GM12878 (cell line): ENCODE data around the gene MAK.

Experiments
- BHLHE40 ChIP-seq, 2 experiments: fragments of 450-650 bp in 1 of 2; IDR thresholded peaks; 2 replicates each; pipeline ENCODE4 v1.6.1; 2011 to 2017; ENCODE audit warnings: low read depth in 2 of 2, borderline replicate concordance in 1 of 2, improper control_type of control experiment in 1 of 2, low read length in 1 of 2, mild to moderate bottlenecking in 1 of 2
- FOXM1 ChIP-seq: IDR thresholded peaks from 2 replicates; pipeline ENCODE4 v1.6.1; 2012; ENCODE audit warnings: low read depth, mild to moderate bottlenecking, inconsistent platforms, low read length, moderate library complexity
- MXI1 ChIP-seq: fragments of 150-350 bp; IDR thresholded peaks from 2 replicates; pipeline ENCODE4 v1.6.1; 2011; ENCODE audit warnings: low read depth, mild to moderate bottlenecking, inconsistent platforms, low read length, improper control_type of control experiment
- NFYA ChIP-seq: IDR thresholded peaks from 2 replicates; pipeline ENCODE4 v1.6.1; 2011; ENCODE audit warnings: low read depth, mild to moderate bottlenecking, low read length, improper control_type of control experiment, borderline replicate concordance
- POLR2A ChIP-seq: IDR thresholded peaks from 2 replicates; pipeline ENCODE4 v1.6.1; 2011; ENCODE audit warnings: low read depth, mild to moderate bottlenecking, low read length
- POU2F2 ChIP-seq: IDR thresholded peaks from 3 replicates; pipeline ENCODE4 v1.6.1; 2011; ENCODE audit warnings: low read depth, mild to moderate bottlenecking, low read length, borderline replicate concordance
- SUZ12 ChIP-seq: fragments of 200-600 bp; sonication (generic); IDR thresholded peaks from one replicate; pipeline ENCODE4 v1.6.1; 2018; ENCODE audit warnings: antibody characterized with exemption, mild to moderate bottlenecking; ENCODE audit not compliant: unreplicated experiment
- TF ChIP-seq, protein P1 (sequence below), 3 experiments: IDR thresholded peaks in 2 of 3; conservative IDR thresholded peaks in 1 of 3; 2 replicates each; pipeline ENCODE4 v1.5.1; 2011; ENCODE audit warnings: low read depth in 3 of 3, low read length in 3 of 3, mild to moderate bottlenecking in 3 of 3, control low read depth in 2 of 3, moderate library complexity in 2 of 3, inconsistent platforms in 1 of 3, mixed read lengths in 1 of 3; ENCODE audit not compliant: control insufficient read depth in 2 of 3, insufficient read depth in 1 of 3; ENCODE audit errors: extremely low read depth in 1 of 3
- TF ChIP-seq, protein P2 (sequence below): IDR thresholded peaks from 2 replicates; pipeline ENCODE4 v1.6.1; 2011; ENCODE audit warnings: borderline replicate concordance, low read depth, mild to moderate bottlenecking, moderate library complexity, mixed read lengths, low read length; ENCODE audit not compliant: insufficient read depth; ENCODE audit errors: extremely low read length
- TF ChIP-seq, protein P3 (sequence below): fragments of 450-650 bp; formaldehyde crosslinking; IDR thresholded peaks from 2 replicates; pipeline ENCODE4 v1.4.0; 2020; ENCODE audit warnings: mild to moderate bottlenecking, moderate library complexity
- TF ChIP-seq, protein P4 (sequence below): IDR thresholded peaks from 2 replicates; pipeline ENCODE4 v1.6.1; 2012; ENCODE audit warnings: low read depth, low read length, improper control_type of control experiment

DNA sequence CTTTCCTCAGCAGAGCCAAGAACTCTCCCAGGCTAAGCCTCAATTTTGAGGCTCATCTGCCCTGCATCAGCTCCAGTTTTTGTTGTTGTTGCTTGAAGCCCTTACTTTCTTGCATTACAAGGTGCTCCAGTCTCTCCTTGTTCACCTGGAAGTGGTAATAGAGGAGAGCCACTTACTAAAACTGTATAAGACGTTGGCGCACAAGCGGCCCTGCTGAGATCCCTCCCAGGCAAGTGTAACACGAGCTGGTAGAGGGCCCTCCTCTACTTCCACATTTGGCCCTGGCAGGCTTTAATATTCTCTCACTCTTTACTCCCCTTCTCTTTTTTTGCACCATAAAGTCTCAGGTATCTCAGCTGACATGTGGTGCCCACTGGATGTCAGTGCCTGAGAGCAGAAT lies 24.0 kb upstream of the MAK start:
- TF ChIP-seq POLR2A (no peak), FOXM1 (no peak), MXI1 (no peak), POU2F2 (no peak), SUZ12 (no peak), BHLHE40 (IDR thresholded peaks at IDR 0.05; ENCODE audit: borderline replicate concordance in 1 of 2, low read depth in 2 of 2, low read length in 1 of 2) (no peak), NFYA (no peak)
- TF ChIP-seq, protein P1, sequence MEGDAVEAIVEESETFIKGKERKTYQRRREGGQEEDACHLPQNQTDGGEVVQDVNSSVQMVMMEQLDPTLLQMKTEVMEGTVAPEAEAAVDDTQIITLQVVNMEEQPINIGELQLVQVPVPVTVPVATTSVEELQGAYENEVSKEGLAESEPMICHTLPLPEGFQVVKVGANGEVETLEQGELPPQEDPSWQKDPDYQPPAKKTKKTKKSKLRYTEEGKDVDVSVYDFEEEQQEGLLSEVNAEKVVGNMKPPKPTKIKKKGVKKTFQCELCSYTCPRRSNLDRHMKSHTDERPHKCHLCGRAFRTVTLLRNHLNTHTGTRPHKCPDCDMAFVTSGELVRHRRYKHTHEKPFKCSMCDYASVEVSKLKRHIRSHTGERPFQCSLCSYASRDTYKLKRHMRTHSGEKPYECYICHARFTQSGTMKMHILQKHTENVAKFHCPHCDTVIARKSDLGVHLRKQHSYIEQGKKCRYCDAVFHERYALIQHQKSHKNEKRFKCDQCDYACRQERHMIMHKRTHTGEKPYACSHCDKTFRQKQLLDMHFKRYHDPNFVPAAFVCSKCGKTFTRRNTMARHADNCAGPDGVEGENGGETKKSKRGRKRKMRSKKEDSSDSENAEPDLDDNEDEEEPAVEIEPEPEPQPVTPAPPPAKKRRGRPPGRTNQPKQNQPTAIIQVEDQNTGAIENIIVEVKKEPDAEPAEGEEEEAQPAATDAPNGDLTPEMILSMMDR (IDR thresholded peaks at IDR 0.05 in 2 of 3, conservative IDR thresholded peaks at IDR 0.05 in 1 of 3; ENCODE audit: control insufficient read depth in 2 of 3, extremely low read depth in 1 of 3, insufficient read depth in 1 of 3, low read depth in 3 of 3, low read length in 3 of 3), result no peak
- TF ChIP-seq, protein P2, sequence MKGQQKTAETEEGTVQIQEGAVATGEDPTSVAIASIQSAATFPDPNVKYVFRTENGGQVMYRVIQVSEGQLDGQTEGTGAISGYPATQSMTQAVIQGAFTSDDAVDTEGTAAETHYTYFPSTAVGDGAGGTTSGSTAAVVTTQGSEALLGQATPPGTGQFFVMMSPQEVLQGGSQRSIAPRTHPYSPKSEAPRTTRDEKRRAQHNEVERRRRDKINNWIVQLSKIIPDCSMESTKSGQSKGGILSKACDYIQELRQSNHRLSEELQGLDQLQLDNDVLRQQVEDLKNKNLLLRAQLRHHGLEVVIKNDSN, result no peak
- TF ChIP-seq, protein P3, sequence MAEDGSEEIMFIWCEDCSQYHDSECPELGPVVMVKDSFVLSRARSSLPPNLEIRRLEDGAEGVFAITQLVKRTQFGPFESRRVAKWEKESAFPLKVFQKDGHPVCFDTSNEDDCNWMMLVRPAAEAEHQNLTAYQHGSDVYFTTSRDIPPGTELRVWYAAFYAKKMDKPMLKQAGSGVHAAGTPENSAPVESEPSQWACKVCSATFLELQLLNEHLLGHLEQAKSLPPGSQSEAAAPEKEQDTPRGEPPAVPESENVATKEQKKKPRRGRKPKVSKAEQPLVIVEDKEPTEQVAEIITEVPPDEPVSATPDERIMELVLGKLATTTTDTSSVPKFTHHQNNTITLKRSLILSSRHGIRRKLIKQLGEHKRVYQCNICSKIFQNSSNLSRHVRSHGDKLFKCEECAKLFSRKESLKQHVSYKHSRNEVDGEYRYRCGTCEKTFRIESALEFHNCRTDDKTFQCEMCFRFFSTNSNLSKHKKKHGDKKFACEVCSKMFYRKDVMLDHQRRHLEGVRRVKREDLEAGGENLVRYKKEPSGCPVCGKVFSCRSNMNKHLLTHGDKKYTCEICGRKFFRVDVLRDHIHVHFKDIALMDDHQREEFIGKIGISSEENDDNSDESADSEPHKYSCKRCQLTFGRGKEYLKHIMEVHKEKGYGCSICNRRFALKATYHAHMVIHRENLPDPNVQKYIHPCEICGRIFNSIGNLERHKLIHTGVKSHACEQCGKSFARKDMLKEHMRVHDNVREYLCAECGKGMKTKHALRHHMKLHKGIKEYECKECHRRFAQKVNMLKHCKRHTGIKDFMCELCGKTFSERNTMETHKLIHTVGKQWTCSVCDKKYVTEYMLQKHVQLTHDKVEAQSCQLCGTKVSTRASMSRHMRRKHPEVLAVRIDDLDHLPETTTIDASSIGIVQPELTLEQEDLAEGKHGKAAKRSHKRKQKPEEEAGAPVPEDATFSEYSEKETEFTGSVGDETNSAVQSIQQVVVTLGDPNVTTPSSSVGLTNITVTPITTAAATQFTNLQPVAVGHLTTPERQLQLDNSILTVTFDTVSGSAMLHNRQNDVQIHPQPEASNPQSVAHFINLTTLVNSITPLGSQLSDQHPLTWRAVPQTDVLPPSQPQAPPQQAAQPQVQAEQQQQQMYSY (CRISPR knock-in tag), result no peak
- TF ChIP-seq, protein P4, sequence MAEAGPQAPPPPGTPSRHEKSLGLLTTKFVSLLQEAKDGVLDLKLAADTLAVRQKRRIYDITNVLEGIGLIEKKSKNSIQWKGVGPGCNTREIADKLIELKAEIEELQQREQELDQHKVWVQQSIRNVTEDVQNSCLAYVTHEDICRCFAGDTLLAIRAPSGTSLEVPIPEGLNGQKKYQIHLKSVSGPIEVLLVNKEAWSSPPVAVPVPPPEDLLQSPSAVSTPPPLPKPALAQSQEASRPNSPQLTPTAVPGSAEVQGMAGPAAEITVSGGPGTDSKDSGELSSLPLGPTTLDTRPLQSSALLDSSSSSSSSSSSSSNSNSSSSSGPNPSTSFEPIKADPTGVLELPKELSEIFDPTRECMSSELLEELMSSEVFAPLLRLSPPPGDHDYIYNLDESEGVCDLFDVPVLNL, result no peak
